Keratinocyte (primary cell): ENCODE measurements around the gene FRMD3. TPM values are rescaled to one million over a fixed set of nuclear protein-coding genes. Genes with fewer than 3 reads are reported as not detected.

Experiments
- DNase-seq: peaks from one replicate; pipeline ENCODE4 v3.0.0-alpha.2; 2011; ENCODE audit warnings: low read depth, missing footprints, low spot score
- FAIRE-seq: peaks from 2 replicates; lab custom pipeline; 2011; peaks lifted over from hg19 to GRCh38; lab: Jason Lieb, UNC
- H2AFZ ChIP-seq: 2 replicates; pipeline ENCODE4 v1.6.0; 2012; ENCODE audit warnings: low read length, control low read depth, inconsistent platforms; ENCODE audit not compliant: control insufficient read depth
- H3K27ac ChIP-seq: 2 replicates; pipeline ENCODE4 v1.5.1; 2011; ENCODE audit warnings: low read length; ENCODE audit not compliant: control insufficient read depth, insufficient read depth
- H3K27me3 ChIP-seq: 3 replicates; pipeline ENCODE4 v1.6.0; 2011; ENCODE audit warnings: low read length; ENCODE audit not compliant: control insufficient read depth, insufficient read depth; ENCODE audit errors: extremely low read depth
- H3K36me3 ChIP-seq, 2 experiments: 2 replicates in 1 of 2; 3 replicates in 1 of 2; pipeline ENCODE4 v1.5.1; 2011; ENCODE audit warnings: low read length in 2 of 2, mild to moderate bottlenecking in 1 of 2; ENCODE audit not compliant: control insufficient read depth in 2 of 2, insufficient read depth in 2 of 2; ENCODE audit errors: extremely low read depth in 1 of 2
- H3K4me1 ChIP-seq: 3 replicates; pipeline ENCODE4 v1.5.1; 2011; ENCODE audit warnings: low read length; ENCODE audit not compliant: control insufficient read depth, insufficient read depth; ENCODE audit errors: extremely low read depth
- H3K4me2 ChIP-seq: 3 replicates; pipeline ENCODE4 v1.6.0; 2011; ENCODE audit warnings: low read depth, low read length; ENCODE audit not compliant: control insufficient read depth, insufficient read depth; ENCODE audit errors: extremely low read depth
- H3K4me3 ChIP-seq, 3 experiments: fragments of 200-600 bp in 1 of 3; sonication (generic) in 1 of 3; 2 replicates in 2 of 3; 3 replicates in 1 of 3; pipeline ENCODE4 v1.5.1; 2011 to 2016; ENCODE audit warnings: low read length in 3 of 3, mild to moderate bottlenecking in 3 of 3, control low read depth in 2 of 3, inconsistent platforms in 1 of 3, low read depth in 1 of 3, mixed read lengths in 1 of 3, mixed run types in 1 of 3, moderate library complexity in 1 of 3; ENCODE audit not compliant: control insufficient read depth in 2 of 3, insufficient read depth in 2 of 3; ENCODE audit errors: extremely low read depth in 1 of 3
- H3K79me2 ChIP-seq: 2 replicates; pipeline ENCODE4 v1.6.0; 2012; ENCODE audit warnings: low read length; ENCODE audit not compliant: control insufficient read depth, insufficient read depth
- H3K9ac ChIP-seq: 3 replicates; pipeline ENCODE4 v1.6.0; 2011; ENCODE audit warnings: low read length; ENCODE audit not compliant: control insufficient read depth, insufficient read depth; ENCODE audit errors: extremely low read depth
- H3K9me1 ChIP-seq: 3 replicates; pipeline ENCODE4 v1.6.0; 2011; ENCODE audit warnings: low read length; ENCODE audit not compliant: control insufficient read depth, insufficient read depth; ENCODE audit errors: extremely low read depth
- H3K9me3 ChIP-seq: 2 replicates; pipeline ENCODE4 v1.5.1; 2012; ENCODE audit warnings: low read depth, low read length; ENCODE audit not compliant: control insufficient read depth
- H4K20me1 ChIP-seq: 3 replicates; pipeline ENCODE4 v1.6.0; 2011; ENCODE audit warnings: low read length; ENCODE audit not compliant: control insufficient read depth, insufficient read depth; ENCODE audit errors: extremely low read depth
- EZH2 ChIP-seq: IDR thresholded peaks from one replicate; pipeline ENCODE4 v1.6.1; 2012; ENCODE audit warnings: inconsistent platforms, mild to moderate bottlenecking, low read length, moderate library complexity
- dilution Hi-C: fragments of 300-500 bp; cut with MboI; formaldehyde crosslinking; loops from one replicate; pipeline ENCODE4 v1.7.0; 2020; ENCODE audit warnings: low sequenced_read_pairs; ENCODE audit not compliant: extremely low pct_ligation_motif_present
- polyA plus RNA-seq, 5 experiments: library from polyadenylated mRNA; depleted of rRNA in 3 of 5; stranded (reverse) in 3 of 5; stranded (forward) in 1 of 5; unstranded in 1 of 5; fragments of >200 nt; gene quantifications; 1 replicate in 1 of 5; 2 replicates in 3 of 5; 3 replicates in 1 of 5; pipeline versions ENCODE4 v1.2.1 to v1.2.3, GENCODE V29; 2011 to 2012; ENCODE audit warnings: missing spikeins in 2 of 5, low read depth in 1 of 5, low replicate concordance in 1 of 5
- TF ChIP-seq, protein P1 (sequence below), 3 experiments: IDR thresholded peaks in 1 of 3; conservative IDR thresholded peaks in 1 of 3; optimal IDR thresholded peaks in 1 of 3; 2 replicates in 2 of 3; 3 replicates in 1 of 3; pipeline versions ENCODE3 to v1.5.1; 2011; ENCODE audit warnings: low read length in 3 of 3, mild to moderate bottlenecking in 3 of 3, moderate library complexity in 2 of 3, control low read depth in 1 of 3, inconsistent platforms in 1 of 3; ENCODE audit not compliant: insufficient read depth in 2 of 3; ENCODE audit errors: extremely low read depth in 1 of 3

Gene FRMD3
- polyA plus RNA-seq, 1 donor (not counting 4 experiments of a cell fraction or from before 2014, with no cell fraction given) = 0.21 TPM

- Histone ChIP-seq H4K20me1 (no peaks in the 10 kb centered on the region), H3K27me3 (no peaks in the 10 kb centered on the region), H3K27ac (no peak overlapping the region), H3K4me2 (no peak overlapping the region), H3K4me1 (no peaks in the 10 kb centered on the region), H3K79me2 (no peaks in the 10 kb centered on the region), H3K36me3 (no peaks in the 10 kb centered on the region), H3K9me3 (no peaks in the 10 kb centered on the region), H3K4me3 (no peak overlapping the region), H3K9ac (no peak overlapping the region), H3K9me1 (no peaks in the 10 kb centered on the region), H2AFZ (no peak overlapping the region)
- no peak for FAIRE-seq
- TF ChIP-seq, protein P1, sequence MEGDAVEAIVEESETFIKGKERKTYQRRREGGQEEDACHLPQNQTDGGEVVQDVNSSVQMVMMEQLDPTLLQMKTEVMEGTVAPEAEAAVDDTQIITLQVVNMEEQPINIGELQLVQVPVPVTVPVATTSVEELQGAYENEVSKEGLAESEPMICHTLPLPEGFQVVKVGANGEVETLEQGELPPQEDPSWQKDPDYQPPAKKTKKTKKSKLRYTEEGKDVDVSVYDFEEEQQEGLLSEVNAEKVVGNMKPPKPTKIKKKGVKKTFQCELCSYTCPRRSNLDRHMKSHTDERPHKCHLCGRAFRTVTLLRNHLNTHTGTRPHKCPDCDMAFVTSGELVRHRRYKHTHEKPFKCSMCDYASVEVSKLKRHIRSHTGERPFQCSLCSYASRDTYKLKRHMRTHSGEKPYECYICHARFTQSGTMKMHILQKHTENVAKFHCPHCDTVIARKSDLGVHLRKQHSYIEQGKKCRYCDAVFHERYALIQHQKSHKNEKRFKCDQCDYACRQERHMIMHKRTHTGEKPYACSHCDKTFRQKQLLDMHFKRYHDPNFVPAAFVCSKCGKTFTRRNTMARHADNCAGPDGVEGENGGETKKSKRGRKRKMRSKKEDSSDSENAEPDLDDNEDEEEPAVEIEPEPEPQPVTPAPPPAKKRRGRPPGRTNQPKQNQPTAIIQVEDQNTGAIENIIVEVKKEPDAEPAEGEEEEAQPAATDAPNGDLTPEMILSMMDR (optimal IDR thresholded peaks at IDR 0.05 in 1 of 3, IDR thresholded peaks at IDR 0.05 in 1 of 3, conservative IDR thresholded peaks at IDR 0.05 in 1 of 3; ENCODE audit: extremely low read depth in 1 of 3, insufficient read depth in 2 of 3, low read length in 3 of 3) = no peak
- TF ChIP-seq EZH2 = no peak
- DNase-seq = no peak
- dilution Hi-C loops = no loop called here
These were observed 266.5 kb downstream of the FRMD3 start for GRCh38 chr9:83271665-83272071.

DNA sequence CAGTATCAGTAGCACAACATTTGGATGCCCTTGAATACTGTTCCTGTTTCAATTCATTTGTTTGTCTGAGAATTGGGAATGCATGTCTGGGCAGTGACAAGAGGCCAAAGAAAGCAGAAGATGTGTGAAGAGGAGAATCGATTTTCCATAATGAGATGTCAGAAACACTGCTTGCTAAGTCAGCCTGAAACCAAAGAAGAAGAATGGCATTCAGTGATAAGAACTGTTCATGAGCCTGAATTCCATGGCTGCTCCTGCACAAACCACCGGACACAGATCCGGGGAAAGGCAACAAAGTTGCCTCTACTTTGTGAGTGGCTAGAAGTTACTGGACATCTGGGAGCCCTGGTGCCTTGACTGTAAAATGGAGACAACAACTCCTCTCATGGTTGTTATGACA lies 268.1 kb downstream of the FRMD3 start:
- no peaks in the 10 kb centered on the region for H3K36me3 ChIP-seq
- no peak overlapping the region for H2AFZ ChIP-seq
- no peaks in the 10 kb centered on the region for H3K79me2 ChIP-seq
- no peak for TF ChIP-seq EZH2
- TF ChIP-seq, protein P1 (optimal IDR thresholded peaks at IDR 0.05 in 1 of 3, IDR thresholded peaks at IDR 0.05 in 1 of 3, conservative IDR thresholded peaks at IDR 0.05 in 1 of 3; ENCODE audit: extremely low read depth in 1 of 3, insufficient read depth in 2 of 3, low read length in 3 of 3) = no peak
- no peak overlapping the region for H3K27ac ChIP-seq
- dilution Hi-C loops = no loop called here
- no peaks in the 10 kb centered on the region for H3K9me3 ChIP-seq
- no peaks in the 10 kb centered on the region for H4K20me1 ChIP-seq
- no peak overlapping the region for H3K9ac ChIP-seq
- FAIRE-seq (no peak), DNase-seq (no peak)
- no peaks in the 10 kb centered on the region for H3K27me3 ChIP-seq
- no peaks in the 10 kb centered on the region for H3K9me1 ChIP-seq
- no peak overlapping the region for H3K4me3 ChIP-seq
- H3K4me1 ChIP-seq = no peaks in the 10 kb centered on the region
- H3K4me2 ChIP-seq = no peak overlapping the region
